AG04450 (cell line): ENCODE results near the gene ATP6V1B1. TPM values are rescaled to one million over a fixed set of nuclear protein-coding genes. Genes with fewer than 3 reads are reported as not detected.
A peak's percentile ranks its signal among the peaks of the same experiment; 100 is the strongest.

Experiments
- CTCF ChIA-PET: fragments of 300-600, 350-600 bp; formaldehyde crosslinking; extraction: SDS; loops from one replicate; lab custom pipeline; 2022; ENCODE audit warnings: antibody characterized with exemption, inconsistent platforms; lab: Charles Lee
- POLR2A ChIA-PET: fragments of 350-600 bp; formaldehyde crosslinking; extraction: SDS; loops from one replicate; lab custom pipeline; 2021; ENCODE audit warnings: antibody characterized with exemption, inconsistent platforms; lab: Yijun Ruan, JAX
- DNase-seq: peaks from one replicate; pipeline ENCODE4 v3.0.0-alpha.2; 2011; ENCODE audit warnings: low read depth, low spot score
- H3K27ac ChIP-seq: one replicate; pipeline ENCODE4 v1.5.1; 2012; ENCODE audit warnings: low read depth, low read length, control low read depth
- H3K27me3 ChIP-seq: one replicate; pipeline ENCODE4 v1.6.0; 2012; ENCODE audit warnings: low read length; ENCODE audit not compliant: control insufficient read depth, insufficient read depth
- H3K4me3 ChIP-seq: 2 replicates; pipeline ENCODE4 v1.5.1; 2011; ENCODE audit warnings: mild to moderate bottlenecking, low read depth, low read length, control low read depth
- H3K9me3 ChIP-seq: 2 replicates; pipeline ENCODE4 v1.5.1; 2012; ENCODE audit warnings: low read length; ENCODE audit not compliant: control insufficient read depth, insufficient read depth
- CTCF ChIP-seq: IDR thresholded peaks from 2 replicates; pipeline ENCODE4 v1.5.1; 2011; ENCODE audit warnings: low read depth, low read length, control low read depth, inconsistent platforms
- polyA plus RNA-seq: library from polyadenylated mRNA; depleted of rRNA; stranded (reverse); fragments of >200 nt; gene quantifications from 2 replicates; pipeline ENCODE4 v1.2.3, GENCODE V29; 2011

The ATP6V1B1 gene
- polyA plus RNA-seq, 1 experiment = 0.82 TPM

GRCh38 chr2:70941186-70941585 is 5.5 kb downstream of the ATP6V1B1 start:
- Histone ChIP-seq H3K27me3 (no peaks in the 10 kb centered on the region), H3K4me3 (no peak overlapping the region), H3K27ac (peak overlapping the region; percentile 11), H3K9me3 (no peaks in the 10 kb centered on the region; the same call in 1 of the 2 replicates)
- no peak for DNase-seq
- CTCF ChIA-PET = interaction anchor here (0.6 to 2.9 kb wide), 4 partner anchors 20 to 130 kb away, joined by 3 to 10 read pairs (median 4); no protein-coding TSS in a partner anchor
- POLR2A ChIA-PET = no interaction called here
- TF ChIP-seq CTCF = no peak

GRCh38 chr2:70941701-70942100 is 6.0 kb downstream of the ATP6V1B1 start:
- POLR2A ChIA-PET = no interaction called here
- CTCF ChIA-PET = interaction anchor here (1.4 to 2.9 kb wide), 3 partner anchors 21 to 71 kb away, joined by 3 to 10 read pairs (median 4); no protein-coding TSS in a partner anchor

GRCh38 chr2:70942396-70943204 is 6.9 kb downstream of the ATP6V1B1 start:
- Histone ChIP-seq H3K9me3 (no peaks in the 10 kb centered on the region), H3K27ac (no peak overlapping the region), H3K4me3 (no peak overlapping the region), H3K27me3 (no peaks in the 10 kb centered on the region)
- CTCF ChIA-PET = interaction anchor here (0.6 to 2.9 kb wide), 3 partner anchors 12 to 72 kb away, joined by 3 to 10 read pairs (median 3); no protein-coding TSS in a partner anchor
- TF ChIP-seq CTCF = no peak
- POLR2A ChIA-PET = no interaction called here
- peak; percentile 4 for DNase-seq

More at GRCh38 chr2:70941701-70942100, 6.0 kb downstream of the ATP6V1B1 start:
- no peak for DNase-seq
- no peak for TF ChIP-seq CTCF
- Histone ChIP-seq H3K27ac (no peak overlapping the region), H3K4me3 (no peak overlapping the region), H3K27me3 (no peaks in the 10 kb centered on the region), H3K9me3 (no peaks in the 10 kb centered on the region; the same call in 1 of the 2 replicates)

- no peak for TF ChIP-seq CTCF
- POLR2A ChIA-PET = no interaction called here
- Histone ChIP-seq H3K9me3 (no peaks in the 10 kb centered on the region), H3K4me3 (no peak overlapping the region), H3K27me3 (no peaks in the 10 kb centered on the region), H3K27ac (no peak overlapping the region)
- no peak for DNase-seq
- CTCF ChIA-PET = interaction anchor here (0.6 to 2.9 kb wide), 2 partner anchors 13 to 73 kb away, joined by 3 to 10 read pairs; no protein-coding TSS in a partner anchor
Observed at GRCh38 chr2:70943205-70943871, 7.6 kb downstream of the ATP6V1B1 start.
